Peyer's patch (tissue), 4 donors: Measurements from ENCODE around the gene NELFB. TPM values are rescaled to one million over a fixed set of nuclear protein-coding genes. Genes with fewer than 3 reads are reported as not detected.

Source experiments
- DNase-seq, 3 donors: peaks; one replicate each; pipeline ENCODE4 v3.0.0-alpha.2; 2017 to 2019
- H3K27ac ChIP-seq, 4 donors: fragments of 200-600 bp; sonication (generic); one replicate each; pipeline ENCODE4 v1.5.1; 2016 to 2019
- H3K27me3 ChIP-seq, 2 donors: fragments of 200-600 bp; sonication (generic); one replicate each; pipeline ENCODE4 v1.5.1; 2019
- H3K36me3 ChIP-seq, 3 donors: fragments of 200-600 bp; sonication (generic); one replicate each; pipeline ENCODE4 v1.5.1; 2016 to 2019
- H3K4me1 ChIP-seq, 4 donors: fragments of 200-600 bp; sonication (generic); one replicate each; pipeline ENCODE4 v1.5.1; 2016 to 2019
- H3K4me3 ChIP-seq, 4 donors: fragments of 200-600 bp; sonication (generic); 1 replicate in 3 of 4; 2 replicates in 1 of 4; pipeline ENCODE4 v1.5.1; 2016 to 2019; ENCODE audit warnings: mild to moderate bottlenecking in 1 of 4
- H3K9me3 ChIP-seq, 4 donors: fragments of 200-600 bp; sonication (generic); one replicate each; pipeline ENCODE4 v1.5.1; 2016 to 2019; ENCODE audit warnings: mild to moderate bottlenecking in 1 of 4
- POLR2A ChIP-seq, 2 donors: fragments of 450-650 bp; IDR thresholded peaks; one replicate each; pipeline ENCODE4 v1.5.1; 2017; ENCODE audit warnings: antibody characterized with exemption in 2 of 2, mild to moderate bottlenecking in 2 of 2, moderate library complexity in 2 of 2
- total RNA-seq, 4 donors: library from RNA; depleted of rRNA; stranded (reverse); fragments of >200 nt; gene quantifications; one replicate each; pipeline ENCODE4 v1.1.0, GENCODE V29; 2016
- TF ChIP-seq, protein P1 (sequence below), 6 experiments: fragments of 450-650 bp in 4 of 6; fragments of 200-600 bp in 2 of 6; sonication (generic) in 1 of 6; IDR thresholded peaks; one replicate each; pipeline ENCODE4 v1.5.1; 2017 to 2019; ENCODE audit warnings: antibody characterized with exemption in 6 of 6, mild to moderate bottlenecking in 3 of 6, moderate library complexity in 1 of 6

The NELFB gene
- total RNA-seq, 4 donors from 2014 or later = 47.4 to 57.8 (median 50.2) TPM

DNA sequence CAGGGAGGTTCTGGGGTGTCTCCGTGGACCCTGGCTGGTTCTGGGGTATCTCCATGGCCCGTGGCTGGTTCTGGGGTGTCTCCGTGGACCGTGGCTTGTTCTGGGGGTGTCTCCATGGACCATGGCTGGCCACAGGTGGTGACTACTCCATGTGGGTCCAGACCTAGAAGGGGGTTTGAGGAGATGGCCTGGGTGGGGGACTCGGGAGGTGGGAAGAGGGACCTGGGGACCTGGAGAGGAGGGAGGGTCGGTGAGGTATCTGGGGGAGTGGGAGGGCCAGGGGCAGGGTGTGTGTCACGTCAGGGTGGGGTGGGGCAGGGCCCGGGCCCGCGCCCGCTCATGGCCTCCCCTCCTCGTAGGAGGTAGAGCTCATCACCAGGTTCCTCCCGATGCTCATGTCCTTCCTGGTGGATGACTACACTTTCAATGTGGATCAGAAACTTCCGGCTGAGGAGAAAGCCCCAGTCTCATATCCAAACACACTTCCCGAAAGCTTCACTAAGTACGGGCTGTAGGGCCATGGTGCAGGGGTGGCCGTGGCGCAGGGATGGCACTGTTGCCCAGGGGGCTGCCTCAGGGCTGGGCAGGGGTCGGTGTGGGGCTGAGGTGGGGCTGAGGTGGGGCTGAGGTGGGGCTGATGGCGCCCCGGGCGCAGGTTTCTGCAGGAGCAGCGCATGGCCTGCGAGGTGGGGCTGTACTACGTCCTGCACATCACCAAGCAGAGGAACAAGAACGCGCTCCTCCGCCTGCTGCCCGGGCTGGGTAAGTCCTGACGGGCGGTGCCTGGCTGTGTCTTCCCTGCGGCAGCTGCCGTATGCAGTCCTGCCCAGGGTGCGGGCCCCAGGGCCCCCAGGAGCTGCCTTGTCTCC lies 11.7 kb downstream of the NELFB start:
- Histone ChIP-seq H3K27ac (peak overlapping the region in 1 of 4 donors; percentile 66), H3K4me3 (no peak overlapping the region), H3K27me3 (no peaks in the 10 kb centered on the region), H3K9me3 (no peaks in the 10 kb centered on the region), H3K36me3 (peaks cover 0 to 46% (median 0%) of the 10 kb centered on the region in 3 donors), H3K4me1 (peaks cover 0 to 24% (median 10%) of the 10 kb centered on the region in 4 donors)
- DNase-seq = no peak
- no peak for TF ChIP-seq POLR2A (IDR thresholded peaks at IDR 0.05)
- TF ChIP-seq, protein P1, sequence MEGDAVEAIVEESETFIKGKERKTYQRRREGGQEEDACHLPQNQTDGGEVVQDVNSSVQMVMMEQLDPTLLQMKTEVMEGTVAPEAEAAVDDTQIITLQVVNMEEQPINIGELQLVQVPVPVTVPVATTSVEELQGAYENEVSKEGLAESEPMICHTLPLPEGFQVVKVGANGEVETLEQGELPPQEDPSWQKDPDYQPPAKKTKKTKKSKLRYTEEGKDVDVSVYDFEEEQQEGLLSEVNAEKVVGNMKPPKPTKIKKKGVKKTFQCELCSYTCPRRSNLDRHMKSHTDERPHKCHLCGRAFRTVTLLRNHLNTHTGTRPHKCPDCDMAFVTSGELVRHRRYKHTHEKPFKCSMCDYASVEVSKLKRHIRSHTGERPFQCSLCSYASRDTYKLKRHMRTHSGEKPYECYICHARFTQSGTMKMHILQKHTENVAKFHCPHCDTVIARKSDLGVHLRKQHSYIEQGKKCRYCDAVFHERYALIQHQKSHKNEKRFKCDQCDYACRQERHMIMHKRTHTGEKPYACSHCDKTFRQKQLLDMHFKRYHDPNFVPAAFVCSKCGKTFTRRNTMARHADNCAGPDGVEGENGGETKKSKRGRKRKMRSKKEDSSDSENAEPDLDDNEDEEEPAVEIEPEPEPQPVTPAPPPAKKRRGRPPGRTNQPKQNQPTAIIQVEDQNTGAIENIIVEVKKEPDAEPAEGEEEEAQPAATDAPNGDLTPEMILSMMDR (IDR thresholded peaks at IDR 0.05) = no peak

DNA sequence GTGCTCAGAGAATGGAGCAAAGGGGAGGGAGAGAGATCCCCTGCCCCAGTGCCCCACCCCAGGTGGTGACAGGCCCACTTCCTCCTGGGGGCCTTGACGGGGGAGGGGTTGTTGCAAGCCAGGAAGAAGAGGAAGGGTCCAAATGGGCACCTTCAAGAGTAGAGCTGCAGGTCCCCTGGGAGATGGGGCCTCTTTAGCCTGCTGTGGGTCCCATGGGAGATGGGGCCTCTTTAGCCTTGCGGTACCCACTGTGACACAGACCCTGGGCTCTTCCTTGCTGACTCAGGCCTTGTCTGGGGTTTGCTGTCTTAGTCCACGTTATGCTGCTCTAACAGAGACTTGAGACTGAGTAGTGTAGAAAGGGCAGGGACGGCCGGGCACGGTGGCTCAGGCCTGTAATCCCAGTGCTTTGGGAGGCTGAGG lies 12.8 kb downstream of the NELFB start:
- Histone ChIP-seq H3K27ac (peak overlapping the region in 2 of 4 donors; percentile 50 to 66), H3K4me1 (peaks cover 0 to 24% (median 10%) of the 10 kb centered on the region in 4 donors), H3K4me3 (peak overlapping the region in 1 of 4 donors; percentile 36), H3K36me3 (peaks cover 0 to 57% (median 0%) of the 10 kb centered on the region in 3 donors), H3K9me3 (no peaks in the 10 kb centered on the region), H3K27me3 (no peaks in the 10 kb centered on the region)
- DNase-seq = peak in 2 of 3 donors; percentile 69 to 79
- TF ChIP-seq POLR2A (IDR thresholded peaks at IDR 0.05) = no peak
- TF ChIP-seq, protein P1 (IDR thresholded peaks at IDR 0.05) = no peak

DNA sequence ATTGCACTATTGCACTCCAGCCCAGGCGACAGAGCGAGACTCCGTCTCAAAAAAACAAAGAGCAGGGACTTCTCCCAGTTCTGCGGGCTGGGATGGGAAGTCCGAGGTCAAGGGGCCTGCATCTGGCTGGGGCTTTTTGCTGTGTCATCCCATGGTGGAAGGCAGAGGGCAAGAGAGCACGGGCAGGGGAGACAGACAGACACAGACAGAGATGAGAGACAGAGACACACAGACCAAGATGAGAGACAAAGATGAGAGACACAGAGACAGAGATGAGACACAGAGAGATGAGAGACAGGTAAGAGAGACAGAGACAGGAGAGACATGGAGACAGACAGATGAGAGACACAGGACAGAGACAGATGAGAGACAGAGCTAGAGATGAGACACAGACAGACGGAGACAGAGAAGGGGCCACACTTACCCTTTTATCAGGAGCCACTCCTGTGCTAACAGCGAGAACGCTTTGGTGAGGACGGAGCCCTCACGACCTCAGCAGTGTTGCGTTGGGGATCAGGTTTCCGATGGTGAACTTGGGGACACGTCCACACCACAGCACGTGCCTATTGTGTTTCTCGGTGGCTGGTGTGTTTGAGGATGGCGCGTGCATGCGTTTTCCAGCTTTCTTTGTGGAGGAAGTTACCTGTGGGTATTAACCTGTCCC lies 13.5 kb downstream of the NELFB start:
- peaks cover 0 to 58% (median 0%) of the 10 kb centered on the region in 3 donors for H3K36me3 ChIP-seq
- H3K27ac ChIP-seq = peak overlapping the region; percentile 50 to 66 (median 59)
- no peaks in the 10 kb centered on the region for H3K27me3 ChIP-seq
- H3K9me3 ChIP-seq = no peaks in the 10 kb centered on the region
- H3K4me1 ChIP-seq = peaks cover 0 to 24% (median 10%) of the 10 kb centered on the region in 4 donors
- no peak for DNase-seq
- H3K4me3 ChIP-seq = peak overlapping the region in 3 of 4 donors; percentile 14 to 36 (median 20)
- no peak for TF ChIP-seq POLR2A (IDR thresholded peaks at IDR 0.05)
- TF ChIP-seq, protein P1 (IDR thresholded peaks at IDR 0.05) = no peak

DNA sequence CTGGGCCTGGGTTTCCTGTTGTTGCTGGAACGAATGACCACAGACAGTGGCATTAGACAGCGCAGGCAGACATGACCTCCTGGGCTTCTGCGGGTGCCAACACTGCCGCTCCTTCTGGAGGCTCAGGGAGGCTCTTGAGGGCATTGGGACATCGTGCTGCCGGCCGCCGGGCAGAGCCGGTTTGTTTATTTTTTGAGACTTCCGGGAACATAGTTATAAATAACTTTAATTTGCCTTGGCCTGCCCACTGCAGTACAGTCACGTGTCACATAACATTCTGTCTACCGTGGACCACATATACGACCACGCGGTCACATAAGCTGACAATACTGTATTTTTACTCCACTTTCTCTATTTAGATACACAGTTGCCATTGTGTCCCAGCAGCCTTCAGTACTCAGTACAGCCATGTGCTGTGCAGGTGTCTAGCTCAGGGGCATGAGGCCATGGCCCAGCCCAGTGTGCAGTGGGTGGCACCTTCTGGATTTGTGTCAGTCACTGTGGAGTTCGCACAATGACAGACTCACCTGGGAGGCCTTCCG lies 14.2 kb downstream of the NELFB start:
- peaks cover 3 to 24% (median 12%) of the 10 kb centered on the region in 4 donors for H3K4me1 ChIP-seq
- H3K27ac ChIP-seq = peak overlapping the region; percentile 50 to 66 (median 59)
- no peaks in the 10 kb centered on the region for H3K9me3 ChIP-seq
- no peak for TF ChIP-seq POLR2A (IDR thresholded peaks at IDR 0.05)
- TF ChIP-seq, protein P1 (IDR thresholded peaks at IDR 0.05) = no peak
- H3K36me3 ChIP-seq = peaks cover 0 to 51% (median 0%) of the 10 kb centered on the region in 3 donors
- DNase-seq = peak in 2 of 3 donors; percentile 69 to 77
- H3K27me3 ChIP-seq = no peaks in the 10 kb centered on the region
- H3K4me3 ChIP-seq = peak overlapping the region in 3 of 4 donors; percentile 14 to 36 (median 20)

DNA sequence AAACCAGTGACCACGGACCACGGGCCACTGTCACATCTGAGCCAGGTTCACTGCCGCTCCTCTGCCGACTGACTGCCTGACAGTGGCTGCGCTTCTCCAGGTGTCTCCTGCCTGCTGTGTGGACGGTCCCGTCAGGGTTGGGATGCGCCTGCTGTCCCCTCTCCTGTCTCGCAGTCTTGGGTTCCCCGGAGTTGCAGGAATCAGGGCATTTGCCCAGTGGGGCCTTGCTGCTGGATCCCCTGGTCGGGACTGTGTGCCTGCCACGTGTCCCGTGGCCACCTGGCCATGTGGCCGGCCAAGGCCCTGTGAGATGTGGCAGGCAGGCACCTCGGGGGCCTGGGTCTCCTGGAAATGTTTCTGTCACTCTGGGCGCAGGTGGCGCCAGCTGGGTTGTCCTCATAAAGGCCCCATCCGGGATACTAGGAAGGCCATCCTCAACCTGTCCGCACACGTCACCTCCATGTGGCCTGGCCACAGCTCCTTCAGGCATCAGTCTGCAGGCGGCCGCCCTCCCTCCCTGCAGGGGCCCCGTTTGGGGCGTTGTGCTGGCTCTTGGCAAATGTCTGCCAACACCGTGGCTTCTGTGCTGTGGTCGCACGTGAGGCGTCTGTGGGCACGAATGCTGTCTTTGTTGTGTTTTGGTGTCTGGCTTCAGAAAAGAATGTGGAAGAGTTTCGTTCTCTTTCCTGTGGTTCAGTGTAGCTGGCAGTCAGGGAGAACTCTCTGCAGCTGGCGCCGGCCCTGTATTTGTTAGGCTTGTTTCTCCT lies 16.0 kb downstream of the NELFB start:
- no peak for DNase-seq
- Histone ChIP-seq H3K27me3 (no peaks in the 10 kb centered on the region), H3K4me1 (peaks cover 6 to 30% (median 13%) of the 10 kb centered on the region in 4 donors), H3K4me3 (no peak overlapping the region), H3K9me3 (no peaks in the 10 kb centered on the region), H3K36me3 (peaks cover 0 to 35% (median 0%) of the 10 kb centered on the region in 3 donors), H3K27ac (no peak overlapping the region)
- no peak for TF ChIP-seq POLR2A (IDR thresholded peaks at IDR 0.05)
- TF ChIP-seq, protein P1 (IDR thresholded peaks at IDR 0.05) = no peak
